Measurements from ENCODE around the gene EDIL3. TPM values are rescaled to one million over a fixed set of nuclear protein-coding genes. Genes with fewer than 3 reads are reported as not detected.

EDIL3 gene
- total and polyA plus RNA-seq, 2 of the 8 experiments (the other 6 are each of a cell fraction or from before 2014, with no cell fraction given) = 14.7 to 47.2 TPM

- no peak for TF ChIP-seq CHD7 (IDR thresholded peaks at IDR 0.05; ENCODE audit: insufficient replicate concordance, low read length)
- no peak for TF ChIP-seq SP1 (IDR thresholded peaks at IDR 0.05; ENCODE audit: low read depth, low read length)
- TF ChIP-seq BRCA1 (IDR thresholded peaks at IDR 0.05; ENCODE audit: low read depth, low read length) = no peak
These were observed 142.4 kb downstream of the EDIL3 start (continued) for GRCh38 chr5:84242286-84242685.

Measured in H1 (cell line).